ENCODE measurements around the gene KLF4. TPM values are rescaled to one million over a fixed set of nuclear protein-coding genes. Genes with fewer than 3 reads are reported as not detected.
A peak's percentile ranks its signal among the peaks of the same experiment; 100 is the strongest.

The KLF4 gene
- total RNA-seq, 1 donor from 2014 or later: 131 TPM

DNA sequence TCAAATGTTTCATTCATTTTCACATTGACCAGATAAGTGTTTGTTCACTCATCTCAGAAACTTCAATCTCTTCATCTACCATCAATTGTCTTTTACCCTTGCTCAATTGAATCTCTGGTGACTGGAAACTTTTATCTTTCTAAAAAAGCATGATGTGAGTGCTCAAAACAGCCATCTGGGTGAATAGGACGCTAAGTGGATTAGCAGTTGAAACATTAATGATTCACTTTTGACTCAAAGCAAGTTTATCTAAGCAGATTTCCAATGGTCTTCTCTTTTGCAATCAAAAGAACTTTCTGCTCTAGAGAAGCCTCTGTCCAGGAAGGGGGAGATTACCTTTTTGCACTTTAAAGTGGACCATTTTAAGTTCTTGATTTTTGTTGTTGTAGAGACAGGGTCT, 22.2 kb downstream of the KLF4 start:
- no peaks in the 10 kb centered on the region for H3K36me3 Mint-ChIP-seq (ENCODE audit: unreplicated experiment)
- H3K4me1 Mint-ChIP-seq (ENCODE audit: unreplicated experiment): peaks cover 8% of the 10 kb centered on the region
- no peak overlapping the region for H3K4me3 Mint-ChIP-seq (ENCODE audit: unreplicated experiment)
- no peak for DNase-seq (ENCODE audit: extremely low spot score, unreplicated experiment)
- TF ChIP-seq CTCF (IDR thresholded peaks at IDR 0.05): no peak
- no peak overlapping the region for H3K27ac Mint-ChIP-seq (ENCODE audit: unreplicated experiment)
- no peaks in the 10 kb centered on the region for H3K9me3 Mint-ChIP-seq (ENCODE audit: unreplicated experiment)
- no peaks in the 10 kb centered on the region for H3K27me3 Mint-ChIP-seq (ENCODE audit: unreplicated experiment)

- H3K4me3 Mint-ChIP-seq (ENCODE audit: unreplicated experiment): peak overlapping the region; percentile 72
- no peaks in the 10 kb centered on the region for H3K9me3 Mint-ChIP-seq (ENCODE audit: unreplicated experiment)
- TF ChIP-seq CTCF (IDR thresholded peaks at IDR 0.05): no peak
- DNase-seq (ENCODE audit: extremely low spot score, unreplicated experiment): no peak
- H3K27ac Mint-ChIP-seq (ENCODE audit: unreplicated experiment): no peak overlapping the region
- H3K36me3 Mint-ChIP-seq (ENCODE audit: unreplicated experiment): no peaks in the 10 kb centered on the region
- peaks cover 8% of the 10 kb centered on the region for H3K4me1 Mint-ChIP-seq (ENCODE audit: unreplicated experiment)
- no peaks in the 10 kb centered on the region for H3K27me3 Mint-ChIP-seq (ENCODE audit: unreplicated experiment)
Observed at GRCh38 chr9:107466826-107467225, 22.7 kb downstream of the KLF4 start.

DNA sequence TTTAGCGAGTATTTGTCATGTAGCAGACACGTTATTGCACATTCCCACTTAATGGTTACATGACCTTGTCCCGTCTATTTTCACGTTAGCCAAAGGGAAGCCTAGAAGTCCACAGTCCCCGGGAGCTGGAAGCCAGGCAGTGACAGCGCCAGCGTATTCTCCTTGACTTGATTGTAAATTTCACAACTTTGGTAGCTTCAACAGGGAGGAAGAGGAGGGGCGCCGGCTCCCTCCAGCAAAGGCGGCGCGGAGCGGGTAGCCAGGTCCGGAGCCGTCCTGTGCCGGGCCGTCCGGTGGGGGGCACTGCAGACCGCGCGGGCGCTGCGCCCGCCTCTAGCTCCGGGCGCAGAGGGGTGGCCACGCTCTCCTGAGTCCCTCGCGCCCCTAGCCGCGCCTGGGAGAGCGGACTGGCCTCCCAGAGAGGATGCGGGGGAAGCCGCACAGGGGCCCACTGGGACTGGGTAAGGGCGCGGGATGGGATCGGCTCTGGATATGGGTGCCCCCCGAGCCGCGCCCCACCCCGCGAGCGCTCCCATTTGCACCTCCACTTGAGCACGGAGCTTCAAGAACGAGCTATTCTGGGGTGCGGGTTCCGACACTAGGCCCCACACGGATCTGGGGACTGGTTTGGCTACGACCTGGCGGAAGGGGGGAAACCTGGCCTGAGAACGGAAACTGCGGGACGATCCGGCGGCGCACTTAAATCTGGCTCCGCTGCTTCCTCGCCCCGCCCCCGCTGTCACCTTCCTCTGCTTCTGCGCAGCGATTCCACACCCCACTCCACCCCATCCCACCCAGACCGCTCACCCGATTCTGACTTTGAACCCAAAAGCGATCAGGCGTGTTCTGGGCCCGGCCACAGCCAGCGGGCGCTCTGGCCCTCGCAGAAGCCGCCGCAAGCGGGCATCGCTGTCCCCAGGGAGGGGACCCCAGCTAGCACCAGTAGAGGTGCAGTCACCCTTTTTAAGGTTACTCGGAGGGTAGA, 23.8 kb downstream of the KLF4 start:
- peak; percentile 92 for DNase-seq (ENCODE audit: extremely low spot score, unreplicated experiment)
- H3K4me3 Mint-ChIP-seq (ENCODE audit: unreplicated experiment): peak overlapping the region; percentile 72
- H3K27me3 Mint-ChIP-seq (ENCODE audit: unreplicated experiment): peaks cover 4% of the 10 kb centered on the region
- peak; percentile 99 for TF ChIP-seq CTCF (IDR thresholded peaks at IDR 0.05)
- H3K36me3 Mint-ChIP-seq (ENCODE audit: unreplicated experiment): no peaks in the 10 kb centered on the region
- peaks cover 8% of the 10 kb centered on the region for H3K4me1 Mint-ChIP-seq (ENCODE audit: unreplicated experiment)
- H3K27ac Mint-ChIP-seq (ENCODE audit: unreplicated experiment): no peak overlapping the region
- no peaks in the 10 kb centered on the region for H3K9me3 Mint-ChIP-seq (ENCODE audit: unreplicated experiment)

DNA sequence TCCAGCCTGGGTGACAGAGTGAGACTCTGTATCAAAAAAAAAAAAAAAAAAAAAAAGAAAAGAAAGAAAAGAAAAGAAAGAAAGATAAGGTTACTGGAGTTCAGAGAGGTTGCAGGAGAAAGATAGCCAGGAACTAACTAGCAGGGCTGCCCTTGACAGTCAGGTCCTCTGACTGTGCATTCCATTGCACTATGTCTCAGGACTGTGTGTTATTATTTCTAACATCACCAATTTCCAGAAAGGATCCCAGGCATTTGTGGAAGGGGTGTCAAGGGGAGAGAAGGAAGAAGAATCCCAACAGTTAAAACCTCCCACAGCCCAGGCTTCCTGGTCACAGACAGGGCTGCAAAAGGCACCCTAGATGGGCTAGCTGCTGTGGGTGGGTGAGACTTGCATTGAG, 25.1 kb downstream of the KLF4 start:
- Mint-ChIP-seq H3K9me3 (ENCODE audit: unreplicated experiment) (no peaks in the 10 kb centered on the region), H3K4me1 (ENCODE audit: unreplicated experiment) (peaks cover 8% of the 10 kb centered on the region), H3K4me3 (ENCODE audit: unreplicated experiment) (no peak overlapping the region), H3K27ac (ENCODE audit: unreplicated experiment) (no peak overlapping the region), H3K27me3 (ENCODE audit: unreplicated experiment) (peaks cover 10% of the 10 kb centered on the region), H3K36me3 (ENCODE audit: unreplicated experiment) (no peaks in the 10 kb centered on the region)
- TF ChIP-seq CTCF (IDR thresholded peaks at IDR 0.05): no peak
- DNase-seq (ENCODE audit: extremely low spot score, unreplicated experiment): no peak

GRCh38 chr9:107462691-107463090, 26.9 kb downstream of the KLF4 start:
- no peak for TF ChIP-seq CTCF (IDR thresholded peaks at IDR 0.05)
- Mint-ChIP-seq H3K36me3 (ENCODE audit: unreplicated experiment) (no peaks in the 10 kb centered on the region), H3K4me1 (ENCODE audit: unreplicated experiment) (peaks cover 8% of the 10 kb centered on the region), H3K9me3 (ENCODE audit: unreplicated experiment) (no peaks in the 10 kb centered on the region), H3K27me3 (ENCODE audit: unreplicated experiment) (peaks cover 10% of the 10 kb centered on the region), H3K4me3 (ENCODE audit: unreplicated experiment) (no peak overlapping the region), H3K27ac (ENCODE audit: unreplicated experiment) (no peak overlapping the region)
- DNase-seq (ENCODE audit: extremely low spot score, unreplicated experiment): no peak

Data from osteocyte (in vitro differentiated cells).